ENCODE results near the gene TELO2. TPM values are rescaled to one million over a fixed set of nuclear protein-coding genes. Genes with fewer than 3 reads are reported as not detected.

Gene TELO2
- total RNA-seq, 4 donors from 2014 or later = 22.2 to 98.1 (median 49.6) TPM

DNA sequence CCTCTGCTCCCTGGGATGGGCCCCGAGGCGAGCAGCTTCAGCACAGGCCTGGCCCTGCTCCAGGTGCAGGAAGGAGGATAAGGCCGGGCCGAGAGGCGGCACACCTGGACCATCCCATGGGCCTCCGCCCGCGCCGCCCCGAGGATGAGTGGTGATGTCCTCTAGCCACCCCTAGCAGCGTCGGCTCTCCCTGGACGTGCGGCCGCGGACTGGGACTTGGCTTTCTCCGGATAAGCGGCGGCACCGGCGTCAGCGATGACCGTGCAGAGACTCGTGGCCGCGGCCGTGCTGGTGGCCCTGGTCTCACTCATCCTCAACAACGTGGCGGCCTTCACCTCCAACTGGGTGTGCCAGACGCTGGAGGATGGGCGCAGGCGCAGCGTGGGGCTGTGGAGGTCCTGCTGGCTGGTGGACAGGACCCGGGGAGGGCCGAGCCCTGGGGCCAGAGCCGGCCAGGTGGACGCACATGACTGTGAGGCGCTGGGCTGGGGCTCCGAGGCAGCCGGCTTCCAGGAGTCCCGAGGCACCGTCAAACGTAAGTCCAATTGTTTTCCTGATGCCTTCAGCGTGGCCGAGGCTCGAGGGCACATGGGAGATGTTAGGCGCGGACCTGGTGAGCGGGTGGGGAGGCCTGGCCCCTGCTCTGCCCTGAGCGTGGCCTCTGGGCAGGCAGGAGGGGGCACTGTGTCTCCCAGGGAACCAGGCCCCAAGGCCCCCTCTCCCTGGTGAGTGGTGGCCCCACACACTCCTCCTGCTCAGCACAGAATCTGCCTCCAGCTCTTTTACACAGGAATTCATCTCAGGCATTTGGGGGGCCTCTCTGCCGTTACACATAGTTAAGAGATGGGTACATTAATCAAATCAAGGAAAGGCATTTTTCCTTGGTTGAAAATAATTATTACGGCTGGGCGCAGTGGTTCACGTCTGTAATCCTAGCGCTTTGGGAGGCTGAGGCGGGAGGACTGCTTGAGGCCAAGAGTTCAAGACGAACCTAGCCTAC lies 41.2 kb downstream of the TELO2 start:
- H3K4me3 ChIP-seq = peak overlapping the region; percentile 30 to 53 (median 41)

DNA sequence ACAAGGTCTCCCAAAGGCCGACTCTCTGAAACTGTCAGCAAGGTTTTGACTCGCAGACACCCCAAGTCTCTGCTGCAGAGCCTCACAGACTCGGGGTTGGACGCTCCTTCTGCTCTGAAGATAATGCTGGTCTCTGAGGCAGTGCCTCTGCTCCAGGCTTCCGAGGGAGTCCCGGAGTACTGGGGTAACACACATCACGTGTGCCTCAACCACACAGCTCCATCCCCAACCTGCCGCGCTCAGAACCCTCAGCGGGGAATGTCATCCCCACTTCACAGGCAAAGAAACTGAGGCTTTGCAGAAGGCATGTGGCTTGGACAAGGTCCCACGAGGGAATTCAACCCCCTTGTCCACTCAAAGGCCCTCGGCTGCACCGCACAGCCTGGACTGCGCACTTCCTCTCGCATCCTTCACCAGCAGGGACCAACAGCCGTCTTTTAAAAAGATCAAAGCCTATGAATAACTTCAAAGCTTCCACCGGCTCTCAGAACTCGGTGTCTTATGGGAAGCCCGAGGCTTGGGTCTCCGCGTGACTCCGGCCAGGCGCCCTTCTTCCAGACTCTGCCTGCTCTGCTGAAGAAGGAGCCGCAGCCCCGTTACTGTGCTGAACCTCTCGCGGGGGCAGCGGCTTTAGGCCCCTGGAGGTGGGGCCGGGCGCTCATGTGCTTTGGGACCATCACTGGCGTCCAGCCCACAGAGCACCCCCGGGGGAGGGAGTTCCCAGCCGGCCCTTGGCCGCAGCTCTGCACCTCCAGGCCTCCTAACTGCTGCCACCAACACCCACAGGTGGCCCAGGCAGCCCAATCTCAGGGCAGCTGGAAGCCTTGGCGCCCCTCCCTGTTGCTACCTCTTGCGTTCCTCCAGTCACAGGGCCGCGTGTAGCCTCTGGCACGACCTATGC lies 42.5 kb downstream of the TELO2 start:
- peaks cover 12 to 49% (median 25%) of the 10 kb centered on the region in 4 donors for H3K4me1 ChIP-seq
- no peak for DNase-seq
- no peaks in the 10 kb centered on the region for H3K27me3 ChIP-seq
- peak overlapping the region; percentile 30 to 53 (median 41) for H3K4me3 ChIP-seq
- no peaks in the 10 kb centered on the region for H3K9me3 ChIP-seq
- peak overlapping the region; percentile 80 to 97 (median 86) for H3K27ac ChIP-seq
- in situ Hi-C loops (cut with MboI; ENCODE audit: low pct_ligation_motif_present in 1 of 4, low pct_unique_long_range_greater_than_20kb in 1 of 4, low sequenced_read_pairs in 3 of 4) = no loop called here
- 67% methylated on average over 33 of the region's 39 CpGs; no CpG with 5 or more reads in 1 of the 2 donors for WGBS, 2 donors (ENCODE audit: low coverage in 1 of 2)
- no peaks in the 10 kb centered on the region for H3K36me3 ChIP-seq
- intact Hi-C loops (cut with DNase I; ENCODE audit: low total_unique reads) = no loop called here
- no peak for TF ChIP-seq POLR2A (IDR thresholded peaks at IDR 0.05)
- no peak for TF ChIP-seq POLR2AphosphoS5 (IDR thresholded peaks at IDR 0.05)
- TF ChIP-seq, protein P1, sequence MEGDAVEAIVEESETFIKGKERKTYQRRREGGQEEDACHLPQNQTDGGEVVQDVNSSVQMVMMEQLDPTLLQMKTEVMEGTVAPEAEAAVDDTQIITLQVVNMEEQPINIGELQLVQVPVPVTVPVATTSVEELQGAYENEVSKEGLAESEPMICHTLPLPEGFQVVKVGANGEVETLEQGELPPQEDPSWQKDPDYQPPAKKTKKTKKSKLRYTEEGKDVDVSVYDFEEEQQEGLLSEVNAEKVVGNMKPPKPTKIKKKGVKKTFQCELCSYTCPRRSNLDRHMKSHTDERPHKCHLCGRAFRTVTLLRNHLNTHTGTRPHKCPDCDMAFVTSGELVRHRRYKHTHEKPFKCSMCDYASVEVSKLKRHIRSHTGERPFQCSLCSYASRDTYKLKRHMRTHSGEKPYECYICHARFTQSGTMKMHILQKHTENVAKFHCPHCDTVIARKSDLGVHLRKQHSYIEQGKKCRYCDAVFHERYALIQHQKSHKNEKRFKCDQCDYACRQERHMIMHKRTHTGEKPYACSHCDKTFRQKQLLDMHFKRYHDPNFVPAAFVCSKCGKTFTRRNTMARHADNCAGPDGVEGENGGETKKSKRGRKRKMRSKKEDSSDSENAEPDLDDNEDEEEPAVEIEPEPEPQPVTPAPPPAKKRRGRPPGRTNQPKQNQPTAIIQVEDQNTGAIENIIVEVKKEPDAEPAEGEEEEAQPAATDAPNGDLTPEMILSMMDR (IDR thresholded peaks at IDR 0.05) = no peak

More for the DNA sequence above, 41.2 kb downstream of the TELO2 start:
- TF ChIP-seq POLR2A (IDR thresholded peaks at IDR 0.05) (no peak), EP300 (IDR thresholded peaks at IDR 0.05; ENCODE audit: low read depth) (no peak), POLR2AphosphoS5 (IDR thresholded peaks at IDR 0.05) (no peak)
- TF ChIP-seq, protein P1 (IDR thresholded peaks at IDR 0.05) = no peak
- in situ Hi-C loops (cut with MboI; ENCODE audit: low pct_ligation_motif_present in 1 of 4, low pct_unique_long_range_greater_than_20kb in 1 of 4, low sequenced_read_pairs in 3 of 4) = no loop called here
- no peak for DNase-seq
- intact Hi-C loops (cut with DNase I; ENCODE audit: low total_unique reads) = no loop called here
- Histone ChIP-seq H3K36me3 (no peaks in the 10 kb centered on the region), H3K4me1 (peaks cover 12 to 49% (median 29%) of the 10 kb centered on the region in 4 donors), H3K27me3 (no peaks in the 10 kb centered on the region), H3K9me3 (no peaks in the 10 kb centered on the region), H3K27ac (peak overlapping the region; percentile 80 to 97 (median 86))
- 54 to 78% methylated on average over 5 to 57 of the region's 57 CpGs for WGBS, 2 donors (ENCODE audit: low coverage in 1 of 2)

DNA sequence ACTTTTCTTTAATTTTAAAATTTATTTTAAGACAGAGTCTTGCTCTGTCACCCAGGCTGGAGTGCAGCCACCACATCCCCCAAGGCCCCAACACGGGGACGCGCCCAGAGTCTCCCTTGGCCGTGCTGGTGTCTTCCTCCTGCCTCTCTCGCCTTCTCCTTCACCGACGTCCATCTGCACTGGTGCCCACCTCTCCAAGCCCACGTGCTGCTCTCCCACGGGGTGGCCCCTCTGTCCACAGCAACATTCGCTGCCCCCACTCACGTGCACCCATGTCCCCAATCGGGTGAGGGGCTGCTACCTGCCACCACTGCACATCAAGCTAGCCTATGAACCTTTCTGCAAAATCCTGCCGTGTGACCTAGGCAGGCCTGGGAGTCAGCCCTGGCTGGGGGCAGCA lies 43.4 kb downstream of the TELO2 start:
- TF ChIP-seq, protein P1 (IDR thresholded peaks at IDR 0.05) = no peak
- TF ChIP-seq EP300 (IDR thresholded peaks at IDR 0.05; ENCODE audit: low read depth) (no peak), POLR2A (IDR thresholded peaks at IDR 0.05) (no peak), POLR2AphosphoS5 (IDR thresholded peaks at IDR 0.05) (no peak)
- peak overlapping the region in 1 of 4 donors; percentile 97 for H3K27ac ChIP-seq
- H3K36me3 ChIP-seq = no peaks in the 10 kb centered on the region
- in situ Hi-C loops (cut with MboI; ENCODE audit: low pct_ligation_motif_present in 1 of 4, low pct_unique_long_range_greater_than_20kb in 1 of 4, low sequenced_read_pairs in 3 of 4) = no loop called here
- H3K27me3 ChIP-seq = no peaks in the 10 kb centered on the region
- H3K9me3 ChIP-seq = no peaks in the 10 kb centered on the region
- DNase-seq = no peak
- intact Hi-C loops (cut with DNase I; ENCODE audit: low total_unique reads) = no loop called here
- H3K4me1 ChIP-seq = peaks cover 10 to 43% (median 21%) of the 10 kb centered on the region in 4 donors
- 70 to 85% methylated on average over 4 to 13 of the region's 13 CpGs for WGBS, 2 donors (ENCODE audit: low coverage in 1 of 2)
- peak overlapping the region in 1 of 4 donors; percentile 53 for H3K4me3 ChIP-seq
